VCaP (cell line): ENCODE results near the gene MCF2.

Experiments used
- H3K27ac ChIP-seq: fragments of 450-650 bp; 2 replicates; pipeline ENCODE4 v1.5.1; 2017
- TF ChIP-seq, protein P1 (sequence below): fragments of 450-650 bp; conservative IDR thresholded peaks from 2 replicates; pipeline ENCODE4 v1.5.1; 2017; ENCODE audit warnings: mild to moderate bottlenecking, moderate library complexity

The MCF2 gene, protein sequence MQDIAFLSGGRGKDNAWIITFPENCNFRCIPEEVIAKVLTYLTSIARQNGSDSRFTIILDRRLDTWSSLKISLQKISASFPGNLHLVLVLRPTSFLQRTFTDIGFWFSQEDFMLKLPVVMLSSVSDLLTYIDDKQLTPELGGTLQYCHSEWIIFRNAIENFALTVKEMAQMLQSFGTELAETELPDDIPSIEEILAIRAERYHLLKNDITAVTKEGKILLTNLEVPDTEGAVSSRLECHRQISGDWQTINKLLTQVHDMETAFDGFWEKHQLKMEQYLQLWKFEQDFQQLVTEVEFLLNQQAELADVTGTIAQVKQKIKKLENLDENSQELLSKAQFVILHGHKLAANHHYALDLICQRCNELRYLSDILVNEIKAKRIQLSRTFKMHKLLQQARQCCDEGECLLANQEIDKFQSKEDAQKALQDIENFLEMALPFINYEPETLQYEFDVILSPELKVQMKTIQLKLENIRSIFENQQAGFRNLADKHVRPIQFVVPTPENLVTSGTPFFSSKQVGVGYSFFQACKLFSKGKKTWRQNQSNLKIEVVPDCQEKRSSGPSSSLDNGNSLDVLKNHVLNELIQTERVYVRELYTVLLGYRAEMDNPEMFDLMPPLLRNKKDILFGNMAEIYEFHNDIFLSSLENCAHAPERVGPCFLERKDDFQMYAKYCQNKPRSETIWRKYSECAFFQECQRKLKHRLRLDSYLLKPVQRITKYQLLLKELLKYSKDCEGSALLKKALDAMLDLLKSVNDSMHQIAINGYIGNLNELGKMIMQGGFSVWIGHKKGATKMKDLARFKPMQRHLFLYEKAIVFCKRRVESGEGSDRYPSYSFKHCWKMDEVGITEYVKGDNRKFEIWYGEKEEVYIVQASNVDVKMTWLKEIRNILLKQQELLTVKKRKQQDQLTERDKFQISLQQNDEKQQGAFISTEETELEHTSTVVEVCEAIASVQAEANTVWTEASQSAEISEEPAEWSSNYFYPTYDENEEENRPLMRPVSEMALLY

DNA sequence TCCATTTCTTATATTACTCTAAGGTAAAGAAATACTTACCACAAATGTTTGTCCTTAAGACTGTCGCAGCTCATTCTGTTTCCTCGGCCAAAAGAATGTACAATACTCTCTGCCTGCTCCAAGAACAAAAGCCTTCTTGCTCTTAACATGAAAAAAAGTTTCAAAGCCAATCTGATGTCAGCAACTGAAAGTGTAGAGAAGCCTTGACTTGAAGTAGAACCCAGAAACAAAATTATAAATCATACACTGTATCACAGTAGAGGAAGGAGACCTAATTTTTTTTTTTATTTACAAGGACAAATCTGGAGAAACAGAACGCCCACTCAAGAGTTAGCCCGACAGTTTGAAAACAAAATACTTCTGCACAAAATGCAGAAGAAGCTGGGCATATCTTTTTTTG lies at the start of gene MCF2:
Gene MCF2 (minus strand): TSS at position 101 of the 400 bp plus-strand sequence. CDS start 56,423 bp downstream, outside the sequence.
- no peak within 1 kb of the TSS for H3K27ac ChIP-seq
- TF ChIP-seq, protein P1, sequence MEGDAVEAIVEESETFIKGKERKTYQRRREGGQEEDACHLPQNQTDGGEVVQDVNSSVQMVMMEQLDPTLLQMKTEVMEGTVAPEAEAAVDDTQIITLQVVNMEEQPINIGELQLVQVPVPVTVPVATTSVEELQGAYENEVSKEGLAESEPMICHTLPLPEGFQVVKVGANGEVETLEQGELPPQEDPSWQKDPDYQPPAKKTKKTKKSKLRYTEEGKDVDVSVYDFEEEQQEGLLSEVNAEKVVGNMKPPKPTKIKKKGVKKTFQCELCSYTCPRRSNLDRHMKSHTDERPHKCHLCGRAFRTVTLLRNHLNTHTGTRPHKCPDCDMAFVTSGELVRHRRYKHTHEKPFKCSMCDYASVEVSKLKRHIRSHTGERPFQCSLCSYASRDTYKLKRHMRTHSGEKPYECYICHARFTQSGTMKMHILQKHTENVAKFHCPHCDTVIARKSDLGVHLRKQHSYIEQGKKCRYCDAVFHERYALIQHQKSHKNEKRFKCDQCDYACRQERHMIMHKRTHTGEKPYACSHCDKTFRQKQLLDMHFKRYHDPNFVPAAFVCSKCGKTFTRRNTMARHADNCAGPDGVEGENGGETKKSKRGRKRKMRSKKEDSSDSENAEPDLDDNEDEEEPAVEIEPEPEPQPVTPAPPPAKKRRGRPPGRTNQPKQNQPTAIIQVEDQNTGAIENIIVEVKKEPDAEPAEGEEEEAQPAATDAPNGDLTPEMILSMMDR = no peak

DNA sequence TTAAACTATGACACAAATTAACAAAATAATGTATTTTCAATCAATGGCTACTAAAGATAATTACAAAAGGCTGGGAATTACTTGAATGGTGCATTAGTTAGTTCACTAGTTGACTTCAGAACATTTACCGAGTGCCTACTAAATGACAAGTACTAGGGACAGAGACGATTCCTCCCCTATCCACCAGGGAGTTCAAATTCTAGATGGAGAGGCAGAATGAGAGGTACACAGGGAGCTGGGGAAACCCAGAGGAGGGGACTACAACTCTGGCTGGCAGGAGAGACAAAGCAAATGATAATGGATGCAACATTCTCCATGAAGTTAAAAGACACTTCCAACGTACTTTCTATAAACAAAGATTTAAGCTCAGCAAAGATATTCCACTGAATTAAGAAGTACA lies 43.1 kb upstream of the MCF2 start:
- TF ChIP-seq, protein P1 = no peak
- H3K27ac ChIP-seq = no peak overlapping the region

DNA sequence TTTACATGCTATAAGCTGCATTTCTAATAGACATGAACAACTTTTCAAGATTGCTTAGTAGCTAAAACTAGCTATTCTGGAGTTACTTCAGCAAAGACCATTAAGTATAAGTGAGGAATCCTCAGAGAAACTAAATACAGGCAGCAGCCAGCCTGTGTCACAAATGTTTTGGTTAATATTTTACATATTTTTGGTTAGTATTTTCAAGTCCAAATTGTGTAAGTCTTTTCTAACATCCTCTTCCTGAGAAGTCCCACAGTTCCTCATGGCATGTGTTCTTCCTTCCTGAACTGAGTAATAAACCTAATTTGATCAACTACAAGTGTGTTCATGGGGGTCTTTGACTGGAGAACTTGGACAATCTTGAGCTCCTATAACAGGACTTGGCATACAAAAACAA lies 42.4 kb upstream of the MCF2 start:
- H3K27ac ChIP-seq = no peak overlapping the region
- TF ChIP-seq, protein P1 = no peak

DNA sequence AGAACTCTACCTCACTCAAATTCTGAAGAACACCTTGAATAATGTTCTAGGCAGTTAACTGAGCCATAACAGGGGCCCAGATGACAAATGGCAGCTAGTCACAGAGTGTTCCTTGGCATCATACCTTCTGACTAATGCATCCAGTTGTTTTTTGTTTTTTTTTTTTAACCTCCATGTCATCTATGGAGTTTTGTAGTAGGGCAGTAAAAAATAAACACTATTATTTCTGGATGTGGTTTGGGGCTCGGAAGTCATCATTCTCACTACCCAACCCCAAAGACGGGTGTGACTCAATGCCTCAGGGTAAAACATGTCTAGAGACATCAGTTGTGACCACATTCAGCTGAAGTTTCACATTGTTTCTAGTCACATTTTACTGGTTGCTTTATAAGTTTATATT lies 31.2 kb upstream of the MCF2 start:
- H3K27ac ChIP-seq = no peak overlapping the region
- TF ChIP-seq, protein P1 = no peak

DNA sequence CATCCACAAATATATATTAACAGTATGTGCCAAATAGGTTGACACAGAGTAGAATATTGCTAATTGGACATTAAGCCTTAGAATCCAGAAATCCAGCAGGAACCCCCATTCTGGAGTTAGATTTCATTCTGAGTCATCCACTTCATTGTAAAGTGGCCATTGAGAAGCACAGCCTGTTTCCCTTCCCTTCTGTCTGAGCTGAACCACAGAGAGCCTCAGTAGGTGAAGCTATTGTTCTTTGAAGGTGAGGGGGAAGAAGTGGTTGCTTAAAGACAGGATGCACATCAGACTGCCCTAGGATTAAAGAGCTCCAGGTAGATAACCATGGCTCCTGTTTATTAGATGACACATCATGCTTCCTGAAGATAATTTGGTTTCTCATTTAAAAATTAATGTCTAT lies 30.6 kb upstream of the MCF2 start:
- TF ChIP-seq, protein P1 = no peak
- H3K27ac ChIP-seq = no peak overlapping the region

DNA sequence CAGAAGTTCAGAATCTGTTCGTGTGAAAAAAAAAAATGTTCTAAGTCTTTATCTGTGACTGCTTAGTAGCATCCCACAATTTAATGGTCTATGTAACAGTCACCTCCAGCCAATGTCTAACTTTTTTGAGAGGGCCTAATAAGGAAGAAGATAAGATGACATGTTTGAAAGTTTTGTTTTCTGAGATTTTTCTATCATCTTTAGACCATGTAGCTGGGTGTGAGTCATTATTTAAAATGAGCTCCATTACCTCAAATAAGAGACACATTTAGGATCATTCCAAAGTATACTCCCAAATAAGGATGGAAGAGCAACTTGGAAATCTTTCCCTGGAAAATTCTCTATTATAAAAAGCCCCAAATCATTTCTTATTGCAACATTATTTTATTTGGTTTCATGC lies 28.2 kb upstream of the MCF2 start:
- H3K27ac ChIP-seq = no peak overlapping the region
- TF ChIP-seq, protein P1 = no peak

DNA sequence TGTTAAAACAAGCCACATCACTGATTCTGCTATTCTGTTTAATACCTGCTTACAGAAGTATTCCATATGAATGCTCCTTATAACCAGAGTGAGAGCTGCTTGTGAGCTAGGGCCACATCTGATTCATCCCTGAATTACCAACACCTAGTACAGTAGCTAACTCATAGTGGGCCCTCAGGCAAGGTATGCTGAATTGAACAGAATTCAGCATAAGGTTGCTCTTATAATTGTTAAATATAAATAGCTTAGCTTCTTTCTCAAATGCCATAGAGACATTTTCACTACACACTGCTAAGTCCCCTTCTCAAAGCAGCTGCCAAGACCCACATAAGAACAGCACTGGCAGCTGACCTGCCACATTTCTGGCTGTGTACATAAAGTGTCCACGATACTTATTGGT lies 27.0 kb upstream of the MCF2 start:
- TF ChIP-seq, protein P1 = no peak
- H3K27ac ChIP-seq = no peak overlapping the region
